Activated CD8-positive, alpha-beta memory T cell treated with anti-CD3 and anti-CD28 coated beads, Interleukin-2, amount 50 U/mL, for 24 hours (primary cell): ENCODE measurements around the gene ZNF679.
"Not testable (repeated sequence)": the region's sequence is repeated elsewhere in the genome, so short reads cannot be mapped to it uniquely, and the experiment has no call there.

Source experiments
- DNase-seq: peaks from one replicate; pipeline ENCODE4 v3.0.0-alpha.2; 2020; ENCODE audit errors: extremely low read depth

The ZNF679 gene

DNA sequence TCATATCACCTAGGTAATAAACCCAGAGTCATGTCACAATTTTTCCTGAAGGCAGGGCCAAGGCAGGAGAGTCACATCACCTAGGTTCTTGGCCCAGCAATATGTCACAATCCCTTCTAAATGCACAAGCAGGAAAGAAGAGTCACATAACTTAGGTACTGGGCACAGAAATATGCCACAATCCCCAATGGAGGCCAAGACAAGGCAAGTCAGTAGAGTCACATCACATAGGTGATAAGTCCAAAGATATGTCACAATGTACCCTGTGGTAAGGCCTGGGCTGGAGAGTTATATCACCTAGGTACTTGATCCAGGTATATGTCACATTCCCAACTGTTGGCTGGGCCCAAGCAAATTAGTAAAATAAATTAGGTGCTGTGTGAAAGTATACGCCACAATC, at the start of gene ZNF679:
Gene ZNF679 (plus strand): TSS at position 301 of the 400 bp plus-strand sequence. CDS start 20,644 bp downstream, outside the sequence.
- DNase-seq = not testable (repeated sequence)

DNA sequence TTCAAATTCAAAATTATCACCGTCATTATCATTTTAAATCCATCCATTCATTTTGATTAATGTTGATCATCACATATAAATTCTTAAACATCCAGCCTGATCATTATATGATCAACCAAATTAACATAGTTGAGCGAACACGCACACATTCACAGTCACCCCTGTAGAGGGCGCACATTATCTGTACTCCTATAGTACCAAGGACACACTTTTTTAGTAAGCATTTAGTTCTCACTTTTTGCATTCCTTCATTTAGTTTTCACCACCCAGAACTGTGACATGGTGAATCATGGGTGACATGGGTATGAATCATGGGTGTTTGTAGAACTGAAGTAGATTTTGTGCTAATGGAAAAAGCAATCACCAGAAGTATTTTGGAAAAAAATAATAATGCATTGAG, 47.3 kb upstream of the ZNF679 start:
- DNase-seq = no peak

DNA sequence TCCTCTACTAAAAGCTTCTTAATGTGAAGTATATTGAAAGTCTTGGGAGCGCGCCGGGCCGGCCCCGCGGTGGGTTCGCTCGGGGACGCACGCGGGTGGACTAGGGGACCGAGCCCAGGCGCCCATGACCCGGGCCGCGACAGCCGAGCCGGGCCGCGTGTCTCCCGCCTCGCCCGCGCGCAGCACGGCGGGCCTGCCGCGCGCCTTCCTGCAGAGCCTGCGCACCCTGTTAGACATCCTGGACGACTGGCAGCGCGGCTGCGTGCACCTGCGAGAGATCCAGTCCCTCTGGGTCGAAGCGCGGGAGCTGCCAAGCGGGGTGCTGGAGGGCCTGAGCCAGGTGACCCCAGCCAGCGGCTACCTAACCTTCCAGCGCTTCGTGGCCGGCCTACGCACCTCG, 46.7 kb upstream of the ZNF679 start:
- DNase-seq = no peak

DNA sequence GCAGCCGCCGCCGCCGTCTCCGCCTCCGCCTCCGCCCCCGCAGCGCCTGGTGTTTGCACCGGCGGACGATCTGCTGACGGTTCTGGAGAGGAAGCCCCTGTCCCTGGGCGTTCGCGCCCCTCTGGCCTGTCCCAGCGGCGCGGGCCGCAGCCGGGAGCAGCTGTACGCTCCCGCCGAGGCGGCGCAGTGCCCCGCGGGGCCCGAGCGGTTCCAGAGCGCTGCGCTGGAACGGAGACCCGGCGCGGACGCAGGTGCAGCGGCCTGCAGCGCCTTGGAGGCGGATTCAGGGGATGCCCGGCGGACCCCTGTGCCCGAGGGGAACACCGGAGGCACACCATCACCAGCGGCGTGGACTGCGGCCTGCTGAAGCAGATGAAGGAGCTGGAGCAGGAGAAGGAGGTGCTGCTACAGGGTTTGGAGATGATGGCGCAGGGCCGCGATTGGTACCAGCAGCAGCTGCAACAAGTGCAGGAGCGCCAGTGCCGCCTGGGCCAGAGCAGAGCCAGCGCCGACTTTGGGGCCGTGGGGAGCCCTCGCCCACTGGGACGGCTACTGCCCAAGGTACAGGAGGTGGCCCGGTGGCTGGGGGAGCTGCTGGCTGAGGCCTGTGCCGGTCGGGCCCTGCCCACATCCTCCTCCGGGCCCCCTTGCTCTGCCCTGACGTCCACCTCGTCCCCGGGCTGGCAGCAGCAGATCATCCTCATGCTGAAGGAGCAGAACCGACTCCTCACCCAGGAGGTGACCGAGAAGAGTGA, 46.1 kb upstream of the ZNF679 start:
- no peak for DNase-seq

DNA sequence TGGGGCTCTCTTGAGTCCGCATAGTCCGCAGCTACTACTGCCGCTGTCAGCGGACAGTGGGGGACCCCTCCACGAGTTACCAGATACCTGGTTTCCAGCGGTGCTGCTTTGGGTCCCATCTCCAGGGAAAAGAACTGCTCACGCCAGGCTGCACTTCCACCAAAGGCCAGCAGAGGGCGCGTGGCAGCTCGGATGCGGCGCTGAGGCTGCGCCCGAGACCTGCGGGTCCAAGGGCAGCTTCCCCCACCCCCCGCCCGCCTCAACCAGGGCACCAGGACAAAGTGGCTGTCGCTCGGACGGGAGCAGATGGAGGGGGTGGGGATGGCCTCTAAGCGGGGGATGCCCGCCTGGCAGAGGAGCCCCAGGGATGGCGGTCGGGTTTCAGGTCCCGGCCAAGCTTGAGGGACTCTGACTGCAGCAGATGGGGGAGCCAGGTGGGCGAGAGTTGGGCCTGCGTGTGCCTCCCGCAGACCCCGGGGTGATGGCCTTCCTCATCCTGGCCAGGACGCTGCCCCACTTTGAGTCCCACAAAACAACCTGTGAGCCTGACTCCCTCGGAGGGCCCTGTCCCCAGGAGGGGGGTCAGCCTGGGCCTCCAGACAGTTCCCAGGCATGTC, 45.0 kb upstream of the ZNF679 start:
- DNase-seq = no peak

DNA sequence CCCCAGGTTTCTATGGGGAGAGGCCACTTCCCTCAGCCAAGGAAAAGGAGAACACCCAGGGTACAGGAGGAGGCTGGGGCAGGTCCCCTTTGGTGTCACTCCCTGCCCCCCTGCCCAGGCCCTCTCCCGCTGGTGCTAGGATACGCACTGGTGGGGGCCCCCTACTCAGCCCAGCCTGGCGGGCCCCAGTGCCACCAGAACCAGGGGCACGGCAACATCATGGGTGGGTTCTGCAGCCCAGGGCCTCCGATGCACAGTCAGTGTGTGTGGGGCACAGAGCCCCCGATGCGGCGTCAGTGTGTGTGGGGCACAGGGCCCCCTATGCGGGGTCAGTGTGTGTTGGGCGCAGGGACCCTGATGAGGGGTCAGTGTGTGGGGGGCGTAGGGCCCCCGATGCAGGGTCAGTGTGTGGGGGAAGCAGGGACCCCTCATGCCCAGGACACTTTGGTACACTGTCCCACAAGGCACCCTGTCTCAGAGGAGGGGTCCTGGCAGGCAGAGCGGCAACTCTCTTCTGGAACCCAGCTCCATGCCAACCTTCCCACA, 44.4 kb upstream of the ZNF679 start:
- no peak for DNase-seq

DNA sequence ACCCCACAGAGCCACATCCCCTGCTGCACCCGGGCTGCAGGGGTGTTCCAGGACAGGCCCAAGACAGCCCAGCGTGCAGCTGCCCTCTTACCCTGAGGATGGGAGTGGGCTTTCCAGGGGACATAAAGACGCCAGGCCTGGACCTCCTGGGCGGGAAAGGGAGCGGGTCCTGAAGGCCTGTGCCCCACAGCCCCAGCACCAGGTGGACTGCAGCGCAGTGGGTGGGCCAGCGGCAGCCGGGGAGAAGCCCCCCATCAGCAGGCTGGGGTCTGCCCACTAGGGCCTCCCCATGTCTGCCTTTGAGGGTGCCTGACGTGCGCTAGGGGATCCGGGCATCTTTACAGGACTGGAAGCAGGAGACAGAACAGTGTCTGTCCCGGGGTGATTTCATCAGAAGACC, 43.9 kb upstream of the ZNF679 start:
- no peak for DNase-seq

DNA sequence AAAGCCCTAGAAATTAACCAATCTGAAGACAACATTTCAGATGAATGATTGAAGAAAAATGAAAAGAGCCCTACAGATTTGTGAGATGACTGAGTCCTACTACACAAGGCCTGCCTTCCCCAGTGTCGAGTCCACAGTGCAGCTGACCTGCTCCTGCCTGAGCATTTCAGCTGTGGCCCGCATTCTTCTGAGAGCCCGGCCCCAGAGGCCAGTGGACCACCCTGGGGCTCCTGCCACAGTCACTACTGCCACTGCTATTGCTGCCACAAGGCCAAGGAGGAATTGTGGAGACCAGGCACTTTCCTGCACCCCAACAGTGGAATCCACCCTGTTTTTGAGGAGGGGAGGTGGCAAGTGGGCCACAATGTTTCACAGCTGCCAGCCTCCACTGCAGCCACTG, 40.9 kb upstream of the ZNF679 start:
- DNase-seq = no peak

DNA sequence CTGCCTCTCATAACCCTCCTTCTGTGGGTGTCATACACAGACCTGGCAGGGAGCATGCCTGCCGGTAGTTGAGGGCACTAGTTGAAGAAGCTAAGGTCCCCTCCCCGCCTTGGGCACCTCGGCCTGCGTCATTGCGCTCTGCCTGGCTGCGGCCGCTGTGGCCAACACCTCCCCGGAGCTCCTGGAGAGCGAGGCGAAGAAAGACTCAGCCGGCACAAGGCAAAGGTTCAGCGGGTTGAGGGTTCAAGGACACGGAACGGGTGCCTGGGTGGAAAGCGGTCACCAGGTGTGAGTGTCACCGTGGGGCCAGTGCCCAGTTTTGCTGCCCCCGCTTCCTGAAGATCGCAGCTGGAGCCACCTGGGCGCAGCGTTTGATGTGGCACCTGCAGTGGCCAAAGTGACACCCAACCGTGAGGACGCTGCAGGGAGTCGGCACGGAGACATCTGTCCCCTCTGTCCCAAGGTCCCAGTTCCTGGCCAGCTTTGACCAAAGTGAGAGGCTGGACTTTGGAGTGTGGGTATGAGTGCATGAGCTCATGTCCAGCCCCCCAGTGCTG, 36.0 kb upstream of the ZNF679 start:
- DNase-seq = no peak

DNA sequence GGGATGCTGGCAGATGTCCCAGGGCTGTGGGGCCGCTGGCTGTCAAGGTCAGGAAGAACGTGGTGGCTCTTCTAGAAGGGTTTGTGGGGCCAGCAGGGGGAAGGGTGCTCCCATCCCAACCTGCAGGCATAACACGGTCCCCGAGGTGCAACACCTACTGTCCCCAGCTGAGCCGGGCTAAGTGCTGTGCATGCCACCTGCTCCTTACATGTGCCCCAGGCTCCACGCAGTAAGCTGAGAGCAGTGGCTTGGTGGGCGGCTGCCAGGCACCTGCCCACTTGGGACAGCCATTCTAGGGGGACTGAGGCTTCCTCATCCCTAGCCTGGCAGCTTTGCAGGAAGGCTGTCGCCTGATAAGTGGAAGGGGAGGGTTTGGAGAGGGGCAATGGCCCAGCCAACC, 35.5 kb upstream of the ZNF679 start:
- DNase-seq = no peak

DNA sequence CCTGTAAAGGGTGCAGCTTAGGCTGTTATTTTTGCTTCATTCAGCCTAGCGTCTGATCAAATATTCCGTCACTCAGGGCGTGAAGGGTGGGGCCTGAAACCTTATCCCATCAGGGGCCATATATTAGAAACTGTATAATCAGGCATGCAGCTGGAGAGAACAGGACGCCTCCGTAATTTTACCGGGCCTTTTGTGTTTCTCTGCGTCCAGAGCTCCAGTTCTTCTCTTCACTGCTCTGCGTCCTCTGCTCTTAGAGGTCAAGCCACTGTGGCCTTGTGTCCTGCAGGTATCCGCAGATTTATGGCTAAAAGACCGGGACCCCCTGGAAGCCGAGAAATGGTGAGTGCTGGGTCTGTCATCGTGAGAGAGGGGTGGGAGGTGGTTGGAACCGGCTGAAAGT, 21.4 kb upstream of the ZNF679 start, which contains the start of gene ZNF735:
Gene ZNF735 (plus strand): TSS at position 301 of the 400 bp plus-strand sequence. CDS start 0 bp downstream, at position 301.
- DNase-seq = no peak

DNA sequence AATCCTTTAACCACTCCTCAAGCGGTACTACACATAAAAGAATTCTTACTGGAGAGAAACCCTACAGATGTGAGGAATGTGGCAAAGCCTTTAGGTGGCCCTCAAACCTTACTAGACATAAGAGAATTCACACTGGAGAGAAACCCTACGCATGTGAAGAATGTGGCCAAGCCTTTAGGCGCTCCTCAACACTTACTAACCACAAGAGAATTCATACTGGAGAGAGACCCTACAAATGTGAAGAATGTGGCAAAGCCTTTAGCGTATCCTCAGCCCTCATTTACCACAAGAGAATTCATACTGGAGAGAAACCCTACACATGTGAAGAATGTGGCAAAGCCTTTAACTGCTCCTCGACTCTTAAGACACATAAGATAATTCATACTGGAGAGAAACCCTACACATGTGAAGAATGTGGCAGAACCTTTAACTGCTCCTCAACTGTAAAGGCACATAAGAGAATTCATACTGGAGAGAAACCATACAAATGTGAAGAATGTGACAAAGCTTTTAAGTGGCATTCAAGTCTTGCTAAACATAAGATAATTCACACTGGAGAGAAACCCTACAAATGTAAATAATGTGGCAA, 8.5 kb upstream of the ZNF679 start:
- DNase-seq = not testable (repeated sequence)

DNA sequence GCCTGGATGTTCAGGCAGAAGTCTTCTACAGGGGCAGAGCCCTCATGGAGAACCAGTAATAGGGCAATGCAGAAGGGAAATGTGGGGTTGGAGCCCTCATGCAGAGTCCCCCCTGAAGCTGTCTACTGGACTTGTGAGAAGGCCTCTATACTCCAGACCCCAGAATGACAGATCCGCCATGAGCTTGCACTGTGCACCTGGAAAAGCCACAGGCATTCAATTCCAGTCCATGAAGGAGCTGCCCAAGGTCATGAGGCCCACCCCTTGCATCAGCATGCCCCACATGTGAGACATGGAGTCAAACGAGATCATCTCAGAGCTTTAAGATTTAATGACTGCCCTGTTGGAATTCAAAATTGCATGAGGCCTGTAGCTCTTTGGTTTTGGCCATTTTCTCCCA, 4.9 kb upstream of the ZNF679 start:
- no peak for DNase-seq

DNA sequence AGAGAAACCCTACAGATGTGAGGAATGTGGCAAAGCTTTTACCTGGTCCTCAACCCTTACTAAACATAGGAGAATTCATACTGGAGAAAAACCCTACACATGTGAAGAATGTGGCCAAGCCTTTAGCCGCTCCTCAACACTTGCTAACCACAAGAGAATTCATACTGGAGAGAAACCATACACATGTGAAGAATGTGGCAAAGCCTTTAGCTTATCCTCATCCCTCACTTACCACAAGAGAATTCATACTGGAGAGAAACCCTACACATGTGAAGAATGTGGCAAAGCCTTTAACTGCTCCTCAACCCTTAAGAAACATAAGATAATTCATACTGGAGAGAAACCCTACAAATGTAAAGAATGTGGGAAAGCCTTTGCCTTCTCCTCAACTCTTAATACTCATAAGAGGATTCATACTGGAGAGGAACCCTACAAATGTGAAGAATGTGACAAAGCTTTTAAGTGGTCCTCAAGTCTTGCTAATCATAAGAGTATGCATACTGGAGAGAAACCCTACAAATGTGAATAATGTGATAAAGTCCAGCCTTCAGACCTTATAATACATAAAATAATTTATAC, 38.2 kb downstream of the ZNF679 start:
- no peak for DNase-seq

DNA sequence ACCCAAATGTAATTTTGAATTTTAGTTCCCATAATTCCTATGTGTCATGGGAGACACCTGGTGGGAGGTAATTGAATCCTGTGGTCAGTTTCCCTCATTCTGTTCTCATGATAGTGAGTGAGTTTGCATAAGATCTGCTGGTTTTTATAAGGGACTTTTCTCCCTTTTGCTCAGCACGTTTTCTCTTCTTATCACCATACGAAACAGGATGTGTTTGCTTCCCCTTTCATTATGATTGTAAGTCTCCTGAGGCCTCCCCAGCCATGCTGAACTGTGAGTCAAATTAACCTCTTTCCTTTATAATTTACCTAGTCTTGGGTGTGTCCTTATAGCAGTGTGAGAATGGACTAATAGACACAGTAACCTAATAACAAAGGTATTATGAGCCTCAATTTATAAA, 49.4 kb downstream of the ZNF679 start:
- DNase-seq = no peak

DNA sequence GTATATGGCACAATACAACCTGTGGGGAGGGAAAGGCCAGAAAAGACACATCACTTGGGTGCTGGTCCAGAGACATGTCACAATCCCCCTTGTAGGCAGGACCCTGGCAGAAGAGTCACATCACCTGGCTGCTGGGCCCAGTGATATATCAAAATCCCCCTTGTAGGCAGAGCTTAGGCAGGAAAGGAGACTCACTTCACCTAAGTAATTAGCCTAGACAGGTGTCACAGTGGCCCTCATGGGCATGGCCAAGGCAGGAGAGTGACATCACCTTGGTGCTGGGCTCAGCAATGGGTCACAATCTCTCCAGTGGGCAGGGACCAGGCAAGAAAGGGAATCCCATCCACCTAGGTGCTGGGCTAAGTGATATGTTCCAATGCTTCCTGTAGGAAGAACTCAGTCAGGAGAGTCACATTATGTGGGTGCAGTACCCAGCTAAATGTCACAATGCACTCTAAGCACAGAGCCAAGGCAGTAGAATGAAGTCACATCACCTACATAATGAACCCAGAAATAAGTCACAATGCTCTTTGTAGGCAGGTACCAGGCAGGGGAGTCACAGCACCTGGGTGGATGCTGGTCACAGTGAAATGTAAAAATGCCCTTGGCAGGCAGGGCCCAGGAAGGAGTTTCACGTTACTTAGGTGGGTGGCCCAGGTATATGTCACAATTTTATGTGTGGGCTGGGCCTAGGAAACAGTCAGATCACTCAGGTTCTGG, 66.6 kb downstream of the ZNF679 start:
- no peak for DNase-seq

DNA sequence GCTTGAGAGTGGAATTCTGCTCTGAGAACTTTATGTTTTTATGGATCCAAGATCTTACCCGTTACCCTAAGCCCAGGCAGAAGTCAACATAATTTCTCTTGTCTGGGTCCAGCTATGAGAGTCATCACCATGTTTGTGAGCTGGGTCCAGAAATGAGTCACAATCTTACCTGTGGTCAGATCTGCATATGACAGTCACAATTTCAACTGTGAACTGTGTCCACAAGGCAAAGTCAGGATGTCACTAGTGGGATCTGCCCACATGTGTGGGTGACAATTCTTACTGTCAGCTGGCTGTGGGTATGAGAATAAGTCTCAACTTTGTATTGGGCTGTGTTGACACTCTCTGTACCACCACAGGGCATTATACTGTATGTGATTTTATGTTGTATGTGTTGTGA, 69.1 kb downstream of the ZNF679 start:
- DNase-seq = not testable (repeated sequence)

DNA sequence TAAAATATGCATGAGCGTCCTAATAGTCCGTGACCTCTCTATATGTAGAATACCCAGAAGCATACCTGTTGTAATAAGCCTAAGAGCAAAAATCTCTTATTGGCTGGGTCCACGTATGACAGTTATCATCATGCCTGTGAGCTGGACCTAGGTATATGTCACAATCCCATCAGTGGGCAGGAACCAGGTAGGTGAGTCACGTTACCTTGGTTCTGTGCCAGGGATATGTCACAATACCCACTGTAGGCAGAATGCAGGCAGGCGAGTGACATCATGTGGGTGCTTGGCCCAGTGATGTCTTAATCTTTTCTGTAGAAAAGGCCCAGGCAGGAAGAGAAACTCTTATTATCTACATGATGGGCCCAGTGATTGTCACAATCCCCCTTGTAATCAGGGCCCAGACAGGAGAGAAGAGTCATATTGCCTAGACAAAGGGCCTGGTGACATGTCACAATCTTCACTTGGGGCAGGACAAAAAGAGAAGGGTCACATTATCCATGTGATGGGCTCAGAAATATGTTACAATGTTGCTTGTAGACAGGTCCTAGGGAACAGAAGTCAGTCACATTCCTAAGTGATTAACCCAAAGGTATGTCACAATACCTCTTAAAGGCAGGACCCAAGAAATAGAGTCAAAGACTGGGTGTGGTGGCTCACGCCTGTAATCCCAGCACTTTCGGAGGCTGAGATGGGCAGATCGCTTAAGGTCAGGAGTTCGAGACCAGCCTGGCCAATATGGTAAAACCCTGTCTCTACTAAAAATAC, 72.5 kb downstream of the ZNF679 start:
- no peak for DNase-seq

DNA sequence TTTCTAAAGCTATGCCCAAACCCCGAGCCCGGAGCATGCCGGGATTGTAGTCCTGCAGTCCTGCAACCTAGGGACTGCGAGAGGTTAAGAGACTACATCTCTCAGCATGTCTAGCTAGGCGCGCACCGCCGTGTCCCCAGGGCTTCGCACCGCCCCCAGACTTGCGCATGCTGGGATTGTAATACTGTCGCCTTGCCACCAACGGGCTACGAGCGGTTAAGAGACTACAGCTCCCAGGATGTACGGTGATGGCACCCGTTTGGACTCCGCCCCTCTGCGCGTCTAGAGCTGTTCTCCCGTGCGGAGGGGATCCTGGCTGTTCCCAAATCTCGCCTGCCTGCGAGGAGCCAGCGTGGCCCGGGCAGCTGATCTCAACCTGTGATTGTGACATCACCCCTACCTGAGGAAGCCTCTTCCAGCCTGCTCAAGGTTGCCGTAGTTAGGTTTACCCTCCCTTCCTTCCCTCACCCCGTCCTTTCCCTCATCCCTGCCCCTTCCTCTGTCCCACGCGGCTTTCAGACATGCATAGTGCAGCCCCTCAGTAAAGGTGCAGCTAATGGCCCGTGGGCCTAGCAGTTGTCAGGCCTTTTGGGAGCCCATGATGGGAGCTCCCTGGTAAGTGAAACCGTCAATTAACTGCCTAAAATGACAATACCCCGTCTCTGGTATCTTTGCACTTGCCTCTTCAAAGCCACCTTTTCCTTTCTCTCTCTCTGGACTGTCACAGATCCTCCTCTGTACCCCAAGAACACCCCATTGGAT, 79.2 kb downstream of the ZNF679 start:
- peak; percentile 90 for DNase-seq

DNA sequence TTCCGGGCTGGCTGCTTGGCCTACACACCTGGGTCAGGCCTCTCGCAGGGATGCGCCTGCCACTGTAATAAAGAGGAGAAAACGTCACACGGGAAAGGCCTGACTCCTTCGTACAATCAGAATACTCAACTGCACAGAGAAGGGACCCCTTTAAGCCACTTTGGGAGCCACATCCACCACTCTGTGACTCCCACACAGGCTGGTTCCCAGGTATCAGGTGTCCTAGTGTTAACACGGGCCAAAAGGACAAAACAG, 79.7 kb downstream of the ZNF679 start:
- no peak for DNase-seq
